Stimulated activated CD8-positive, alpha-beta memory T cell treated with anti-CD3 and anti-CD28 coated beads, Interleukin-4, amount 100 ng/mL, for 1 hour (primary cell): ENCODE results near the gene RARB.

ENCODE experiments used
- DNase-seq, 2 donors: peaks; one replicate each; pipeline ENCODE4 v3.0.0-alpha.2; 2020; ENCODE audit warnings: low read depth in 2 of 2, low spot score in 1 of 2

RARB gene

GRCh38 chr3:25574172-25574765 lies 146.2 kb downstream of the RARB start:
- no peak for DNase-seq

GRCh38 chr3:25575001-25575400 lies 146.9 kb downstream of the RARB start:
- DNase-seq: no peak

GRCh38 chr3:25576146-25576545 lies 148.1 kb downstream of the RARB start:
- DNase-seq: no peak

- DNase-seq: no peak
Observed at GRCh38 chr3:25576831-25577454, 148.9 kb downstream of the RARB start.

- DNase-seq: no peak
Observed at GRCh38 chr3:25578059-25578458, 150.0 kb downstream of the RARB start.

- DNase-seq: no peak
Observed at GRCh38 chr3:25580534-25580933, 152.5 kb downstream of the RARB start.

- no peak for DNase-seq
Observed at GRCh38 chr3:25581335-25581734, 153.3 kb downstream of the RARB start.

- DNase-seq: no peak
Observed at GRCh38 chr3:25581823-25582222, 153.8 kb downstream of the RARB start.

GRCh38 chr3:25582242-25582641 lies 154.2 kb downstream of the RARB start:
- no peak for DNase-seq

GRCh38 chr3:25583343-25583742 lies 155.3 kb downstream of the RARB start:
- no peak for DNase-seq

GRCh38 chr3:25584011-25584789 lies 156.1 kb downstream of the RARB start:
- no peak for DNase-seq

- no peak for DNase-seq
Observed at GRCh38 chr3:25585361-25586166, 157.5 kb downstream of the RARB start.

GRCh38 chr3:25586167-25586505 lies 158.1 kb downstream of the RARB start:
- DNase-seq: no peak

GRCh38 chr3:25586553-25586952 lies 158.5 kb downstream of the RARB start:
- DNase-seq: no peak

GRCh38 chr3:25587094-25587493 lies 159.0 kb downstream of the RARB start:
- DNase-seq: no peak

- DNase-seq: no peak
Observed at GRCh38 chr3:25587526-25587925, 159.5 kb downstream of the RARB start.

GRCh38 chr3:25587975-25588374 lies 159.9 kb downstream of the RARB start:
- DNase-seq: no peak

GRCh38 chr3:25588441-25589103 lies 160.5 kb downstream of the RARB start:
- no peak for DNase-seq

GRCh38 chr3:25589104-25589782 lies 161.2 kb downstream of the RARB start:
- DNase-seq: no peak

GRCh38 chr3:25589783-25590258 lies 161.8 kb downstream of the RARB start:
- no peak for DNase-seq
